Tibial nerve (tissue), 4 donors: ENCODE measurements around the gene VSTM4. TPM values are rescaled to one million over a fixed set of nuclear protein-coding genes. Genes with fewer than 3 reads are reported as not detected.

Experiments
- DNase-seq, 2 donors: peaks; one replicate each; pipeline ENCODE4 v3.0.0-alpha.2; 2019; ENCODE audit warnings: low spot score in 2 of 2
- H3K27ac ChIP-seq, 4 donors: fragments of 200-600 bp; sonication (generic) in 3 of 4; one replicate each; pipeline ENCODE4 v1.5.1; 2017 to 2019; ENCODE audit warnings: mild to moderate bottlenecking in 1 of 4
- H3K27me3 ChIP-seq, 2 donors: fragments of 200-600 bp; sonication (generic) in 1 of 2; one replicate each; pipeline versions ENCODE4 v1.5.1 to v1.6.0; 2017 to 2019
- H3K36me3 ChIP-seq, 3 donors: fragments of 200-600 bp; sonication (generic); one replicate each; pipeline ENCODE4 v1.5.1; 2018 to 2019
- H3K4me1 ChIP-seq, 4 donors: fragments of 200-600 bp; sonication (generic) in 3 of 4; one replicate each; pipeline ENCODE4 v1.5.1; 2017 to 2019
- H3K4me3 ChIP-seq, 4 donors: fragments of 200-600 bp; sonication (generic) in 3 of 4; one replicate each; pipeline ENCODE4 v1.5.1; 2017 to 2019; ENCODE audit warnings: mild to moderate bottlenecking in 1 of 4, moderate library complexity in 1 of 4
- H3K9me3 ChIP-seq, 4 donors: fragments of 200-600 bp; sonication (generic) in 3 of 4; one replicate each; pipeline ENCODE4 v1.5.1; 2017 to 2019
- EP300 ChIP-seq, 2 donors: sonication (generic); formaldehyde crosslinking; IDR thresholded peaks; one replicate each; pipeline ENCODE4 v1.6.1; 2017; ENCODE audit warnings: antibody characterized with exemption in 2 of 2, mild to moderate bottlenecking in 1 of 2
- POLR2A ChIP-seq, 2 donors: fragments of 450-650 bp; IDR thresholded peaks; one replicate each; pipeline ENCODE4 v1.6.1; 2017; ENCODE audit warnings: antibody characterized with exemption in 2 of 2, mild to moderate bottlenecking in 2 of 2, moderate library complexity in 2 of 2
- WGBS, 2 donors: methylation state at CpG; one replicate each; pipeline ENCODE4 v1.1.5; 2018; 5-methylcytosine and 5-hydroxymethylcytosine counted together
- total RNA-seq, 4 donors: library from RNA; depleted of rRNA; stranded (reverse); fragments of >200 nt; gene quantifications; one replicate each; pipeline ENCODE4 v1.1.0, GENCODE V29; 2016
- TF ChIP-seq, protein P1 (sequence below), 5 experiments: fragments of 200-600 bp in 3 of 5; fragments of 450-650 bp in 2 of 5; sonication (generic) in 3 of 5; IDR thresholded peaks; one replicate each; pipeline ENCODE4 v1.5.1; 2016 to 2019; ENCODE audit warnings: antibody characterized with exemption in 5 of 5, mild to moderate bottlenecking in 3 of 5, moderate library complexity in 2 of 5

The VSTM4 gene
- total RNA-seq, 4 donors from 2014 or later = 9.8 to 18.2 (median 12.8) TPM

DNA sequence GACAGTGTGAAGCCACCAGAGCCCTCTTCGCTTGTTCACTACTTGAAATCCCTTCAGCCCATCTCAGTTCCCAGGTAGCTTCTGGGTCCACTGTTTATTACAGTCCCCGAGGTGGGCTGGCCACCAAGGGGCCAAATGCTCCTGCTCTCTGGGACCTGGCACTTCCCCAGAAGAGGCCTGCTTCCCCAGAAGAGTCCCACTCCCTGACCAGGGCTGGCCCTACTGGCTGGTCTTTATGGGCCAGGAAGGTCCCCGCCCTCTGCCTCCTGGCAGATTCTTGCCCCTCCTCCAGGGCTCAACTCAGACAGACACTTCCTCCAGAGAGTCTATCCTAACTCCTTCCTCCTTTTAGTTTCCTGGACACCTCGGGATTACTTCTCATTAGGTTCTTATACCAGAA is 105.0 kb downstream of the VSTM4 start:
- Histone ChIP-seq H3K4me3 (no peak overlapping the region), H3K27ac (no peak overlapping the region), H3K9me3 (no peaks in the 10 kb centered on the region), H3K4me1 (peaks cover 0 to 22% (median 3%) of the 10 kb centered on the region in 4 donors), H3K27me3 (no peaks in the 10 kb centered on the region), H3K36me3 (no peaks in the 10 kb centered on the region)
- 63 to 68% methylated on average over 4 of the region's 4 CpGs for WGBS, 2 donors
- TF ChIP-seq POLR2A (IDR thresholded peaks at IDR 0.05) (no peak), EP300 (IDR thresholded peaks at IDR 0.05) (no peak)
- TF ChIP-seq, protein P1, sequence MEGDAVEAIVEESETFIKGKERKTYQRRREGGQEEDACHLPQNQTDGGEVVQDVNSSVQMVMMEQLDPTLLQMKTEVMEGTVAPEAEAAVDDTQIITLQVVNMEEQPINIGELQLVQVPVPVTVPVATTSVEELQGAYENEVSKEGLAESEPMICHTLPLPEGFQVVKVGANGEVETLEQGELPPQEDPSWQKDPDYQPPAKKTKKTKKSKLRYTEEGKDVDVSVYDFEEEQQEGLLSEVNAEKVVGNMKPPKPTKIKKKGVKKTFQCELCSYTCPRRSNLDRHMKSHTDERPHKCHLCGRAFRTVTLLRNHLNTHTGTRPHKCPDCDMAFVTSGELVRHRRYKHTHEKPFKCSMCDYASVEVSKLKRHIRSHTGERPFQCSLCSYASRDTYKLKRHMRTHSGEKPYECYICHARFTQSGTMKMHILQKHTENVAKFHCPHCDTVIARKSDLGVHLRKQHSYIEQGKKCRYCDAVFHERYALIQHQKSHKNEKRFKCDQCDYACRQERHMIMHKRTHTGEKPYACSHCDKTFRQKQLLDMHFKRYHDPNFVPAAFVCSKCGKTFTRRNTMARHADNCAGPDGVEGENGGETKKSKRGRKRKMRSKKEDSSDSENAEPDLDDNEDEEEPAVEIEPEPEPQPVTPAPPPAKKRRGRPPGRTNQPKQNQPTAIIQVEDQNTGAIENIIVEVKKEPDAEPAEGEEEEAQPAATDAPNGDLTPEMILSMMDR (IDR thresholded peaks at IDR 0.05) = no peak
- no peak for DNase-seq

DNA sequence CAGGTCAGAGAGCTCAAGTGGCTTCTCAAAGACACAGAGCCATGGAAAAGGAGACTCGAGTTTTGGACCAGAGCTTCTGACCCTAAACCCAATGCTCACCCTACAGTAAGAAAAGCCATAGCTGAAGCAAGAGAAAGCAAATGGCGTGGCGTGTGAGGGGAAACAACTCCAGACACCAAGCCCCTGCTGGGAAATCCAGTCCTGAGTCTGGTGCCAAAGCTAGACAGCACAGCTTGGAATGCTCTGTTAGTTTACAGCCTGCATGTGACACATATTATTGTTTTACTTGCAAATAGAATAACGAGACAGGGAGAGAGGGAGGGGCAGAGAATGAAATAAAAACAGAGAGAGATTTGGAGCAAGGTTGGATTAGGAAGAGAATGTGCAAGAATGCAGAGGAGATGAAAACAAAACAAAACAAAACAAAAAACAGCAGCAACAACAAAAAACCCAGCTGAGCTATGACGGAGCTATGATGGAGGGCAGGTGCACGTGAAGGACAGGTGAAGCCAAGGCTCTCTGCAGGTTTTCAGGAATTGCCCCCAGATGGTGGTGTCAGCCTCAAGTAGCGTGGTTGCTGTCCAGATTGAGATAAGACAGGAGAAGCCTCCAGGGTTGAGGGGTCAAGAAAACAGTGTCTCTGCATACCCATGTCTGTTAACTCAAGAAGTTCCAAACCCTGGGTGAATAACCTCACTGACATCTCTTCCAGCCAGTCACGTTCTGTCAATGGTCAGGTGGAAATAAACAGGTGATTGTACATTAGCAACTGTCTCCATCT is 105.9 kb downstream of the VSTM4 start:
- Histone ChIP-seq H3K4me3 (no peak overlapping the region), H3K4me1 (peaks cover 0 to 18% (median 3%) of the 10 kb centered on the region in 4 donors), H3K9me3 (no peaks in the 10 kb centered on the region), H3K27ac (no peak overlapping the region), H3K27me3 (no peaks in the 10 kb centered on the region), H3K36me3 (no peaks in the 10 kb centered on the region)
- WGBS, 2 donors = 49 to 55% methylated on average over 8 of the region's 8 CpGs
- no peak for TF ChIP-seq POLR2A (IDR thresholded peaks at IDR 0.05)
- DNase-seq = no peak

DNA sequence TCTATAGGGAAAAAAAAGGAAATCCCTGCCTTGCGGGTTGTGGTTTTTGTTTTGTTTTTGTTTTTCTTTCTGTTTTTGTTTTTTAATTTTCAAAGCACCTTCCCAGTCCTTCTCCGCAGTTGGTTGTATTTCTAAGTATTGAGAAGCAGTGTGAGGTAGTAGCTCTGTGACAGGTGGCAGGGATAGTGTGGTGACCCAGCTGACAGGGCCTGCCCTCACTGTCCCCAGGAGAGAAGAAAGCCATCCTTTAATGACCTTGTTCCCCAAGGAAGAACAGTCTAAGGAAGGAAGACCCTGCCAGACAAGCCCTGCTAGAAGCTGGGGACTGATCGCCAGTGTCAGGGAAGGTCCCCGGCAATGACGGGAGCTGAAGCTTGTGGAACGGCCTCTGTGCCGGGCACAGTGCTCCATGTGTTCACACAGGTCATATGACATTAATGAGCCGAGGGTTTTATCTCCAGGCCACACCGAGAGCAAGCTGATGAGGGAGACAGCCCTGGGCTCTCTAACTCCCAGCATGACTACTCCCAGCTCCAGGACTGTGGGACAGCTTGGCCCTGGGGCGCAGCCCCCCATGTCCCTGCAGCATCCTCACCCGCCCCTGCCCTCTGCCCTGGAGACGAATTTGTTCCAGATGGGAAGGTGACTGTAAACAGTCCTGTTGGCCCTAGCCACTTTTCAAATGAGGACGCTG is 106.7 kb downstream of the VSTM4 start:
- no peak for DNase-seq
- 54 to 68% methylated on average over 9 to 13 of the region's 13 CpGs for WGBS, 2 donors
- Histone ChIP-seq H3K36me3 (no peaks in the 10 kb centered on the region), H3K27me3 (no peaks in the 10 kb centered on the region), H3K9me3 (no peaks in the 10 kb centered on the region), H3K27ac (no peak overlapping the region), H3K4me1 (peaks cover 0 to 12% (median 1%) of the 10 kb centered on the region in 4 donors), H3K4me3 (no peak overlapping the region)
- TF ChIP-seq EP300 (IDR thresholded peaks at IDR 0.05) (no peak), POLR2A (IDR thresholded peaks at IDR 0.05) (no peak)
- TF ChIP-seq, protein P1 (IDR thresholded peaks at IDR 0.05) = no peak

DNA sequence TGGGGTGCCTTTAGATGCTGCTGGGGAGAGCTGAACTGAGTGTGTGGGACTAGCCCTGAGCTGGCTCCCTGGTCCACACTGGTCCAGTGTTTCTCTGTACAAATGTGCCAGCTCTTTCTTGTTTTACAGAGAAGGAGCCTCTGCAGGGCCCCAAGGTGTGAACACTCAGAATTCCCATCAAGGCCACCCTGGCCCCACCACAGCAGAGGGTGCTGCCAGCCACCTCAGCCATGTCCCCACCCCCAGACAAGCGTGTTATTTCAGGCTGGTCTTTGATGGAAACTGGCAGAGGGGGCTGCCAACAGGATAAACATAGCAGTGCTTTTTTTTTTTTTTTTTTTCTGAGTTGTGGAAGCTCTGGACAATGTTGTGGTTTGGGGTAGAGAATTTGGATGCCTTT is 107.2 kb downstream of the VSTM4 start:
- Histone ChIP-seq H3K36me3 (no peaks in the 10 kb centered on the region), H3K27me3 (no peaks in the 10 kb centered on the region), H3K27ac (no peak overlapping the region), H3K4me3 (no peak overlapping the region), H3K4me1 (peaks cover 0 to 8% (median 0%) of the 10 kb centered on the region in 4 donors), H3K9me3 (no peaks in the 10 kb centered on the region)
- no peak for TF ChIP-seq EP300 (IDR thresholded peaks at IDR 0.05)
- TF ChIP-seq POLR2A (IDR thresholded peaks at IDR 0.05) = no peak
- TF ChIP-seq, protein P1 (IDR thresholded peaks at IDR 0.05) = no peak
- DNase-seq = no peak
- 22 to 25% methylated on average over 1 of the region's 1 CpG for WGBS, 2 donors

DNA sequence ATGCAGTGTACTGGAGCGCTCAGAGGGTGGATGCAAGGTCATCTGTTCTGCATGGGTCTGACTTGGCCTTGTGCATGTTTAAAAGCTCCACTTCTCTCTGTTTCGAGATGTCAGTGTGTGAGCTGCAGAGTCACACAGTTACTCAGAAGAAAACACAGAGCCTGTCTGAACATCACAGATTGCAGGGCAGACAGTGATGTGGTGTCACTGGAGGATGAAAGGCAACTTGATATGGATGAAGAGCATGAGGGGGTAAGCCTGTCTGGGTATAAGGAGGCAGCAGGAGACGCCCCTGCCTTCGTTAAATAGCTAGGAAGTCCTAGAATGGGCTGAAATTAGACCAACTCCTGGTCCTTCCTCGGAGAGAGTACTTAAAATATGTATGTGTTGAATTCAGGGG is 108.2 kb downstream of the VSTM4 start:
- no peaks in the 10 kb centered on the region for H3K27me3 ChIP-seq
- DNase-seq = no peak
- peaks cover 0 to 5% (median 0%) of the 10 kb centered on the region in 4 donors for H3K4me1 ChIP-seq
- no peaks in the 10 kb centered on the region for H3K9me3 ChIP-seq
- no peak overlapping the region for H3K4me3 ChIP-seq
- WGBS, 2 donors = 62 to 73% methylated on average over 5 of the region's 5 CpGs
- no peak for TF ChIP-seq POLR2A (IDR thresholded peaks at IDR 0.05)
- no peak for TF ChIP-seq EP300 (IDR thresholded peaks at IDR 0.05)
- TF ChIP-seq, protein P1 (IDR thresholded peaks at IDR 0.05) = no peak
- H3K36me3 ChIP-seq = no peaks in the 10 kb centered on the region
- H3K27ac ChIP-seq = no peak overlapping the region
